Thyroid gland (tissue), 4 donors: Measurements from ENCODE around the gene GIGYF2. TPM values are rescaled to one million over a fixed set of nuclear protein-coding genes. Genes with fewer than 3 reads are reported as not detected.

ENCODE experiments used
- DNase-seq, 2 donors: peaks; one replicate each; pipeline ENCODE4 v3.0.0-alpha.2; 2019
- H3K27ac ChIP-seq, 3 donors: fragments of 200-600 bp; sonication (generic); 1 replicate in 2 of 3; 2 replicates in 1 of 3; pipeline ENCODE4 v1.5.1; 2016 to 2019; ENCODE audit warnings: mild to moderate bottlenecking in 1 of 3, moderate library complexity in 1 of 3
- H3K27me3 ChIP-seq: fragments of 200-600 bp; sonication (generic); one replicate; pipeline ENCODE4 v1.5.1; 2019
- H3K36me3 ChIP-seq, 2 donors: fragments of 200-600 bp; sonication (generic); one replicate each; pipeline ENCODE4 v1.5.1; 2016 to 2019
- H3K4me1 ChIP-seq, 2 donors: fragments of 200-600 bp; sonication (generic); one replicate each; pipeline ENCODE4 v1.5.1; 2017 to 2019
- H3K4me3 ChIP-seq, 3 donors: fragments of 200-600 bp; sonication (generic); replicated peaks in 1 of 3; 1 replicate in 2 of 3; 2 replicates in 1 of 3; pipeline ENCODE4 v1.5.1; 2016; ENCODE audit warnings: mild to moderate bottlenecking in 1 of 3
- H3K9me3 ChIP-seq: fragments of 200-600 bp; sonication (generic); one replicate; pipeline ENCODE4 v1.5.1; 2017
- POLR2A ChIP-seq, 2 donors: fragments of 450-650 bp; IDR thresholded peaks; one replicate each; pipeline ENCODE4 v1.6.1; 2017; ENCODE audit warnings: antibody characterized with exemption in 2 of 2, mild to moderate bottlenecking in 2 of 2, moderate library complexity in 1 of 2
- WGBS, 2 donors: methylation state at CpG; one replicate each; pipeline ENCODE4 v1.1.5; 2017; 5-methylcytosine and 5-hydroxymethylcytosine counted together
- intact Hi-C: fragments of 100-400 bp; cut with DNase I; formaldehyde crosslinking; loops from one replicate; pipeline ENCODE4 v1.15.1; 2023
- total RNA-seq, 4 donors: library from RNA; depleted of rRNA; stranded (reverse); fragments of >200 nt; gene quantifications; one replicate each; pipeline ENCODE4 v1.2.3, GENCODE V29; 2016
- TF ChIP-seq, protein P1 (sequence below), 6 experiments: fragments of 200-600 bp in 3 of 6; fragments of 450-650 bp in 3 of 6; sonication (generic) in 3 of 6; IDR thresholded peaks; one replicate each; pipeline ENCODE4 v1.5.1; 2016 to 2019; ENCODE audit warnings: antibody characterized with exemption in 6 of 6, mild to moderate bottlenecking in 2 of 6, inconsistent platforms in 1 of 6, moderate library complexity in 1 of 6

Gene GIGYF2
- total RNA-seq, 4 donors from 2014 or later: 88.7 to 138 (median 101) TPM

DNA sequence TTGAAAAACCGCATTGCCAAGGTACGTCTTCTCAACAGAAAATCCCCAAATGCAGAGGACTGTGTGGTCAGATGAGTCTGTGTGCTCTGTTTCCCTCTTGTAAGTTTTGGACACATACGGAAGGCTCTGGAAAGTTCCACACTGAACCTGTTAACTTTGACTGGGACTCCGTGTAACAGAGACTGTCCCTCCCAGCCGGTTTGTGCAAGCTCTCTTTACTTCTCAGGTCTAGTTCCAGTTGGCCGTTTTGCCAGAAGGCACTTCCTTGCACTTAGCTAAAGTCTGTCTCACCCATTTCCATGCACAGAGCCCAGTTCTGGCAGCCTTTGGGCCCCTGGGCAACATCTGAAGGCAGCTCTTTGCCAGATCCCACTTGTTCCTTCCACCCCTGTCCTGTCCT lies 41.7 kb upstream of the GIGYF2 start:
- Histone ChIP-seq H3K36me3 (no peaks in the 10 kb centered on the region), H3K4me3 (no peak overlapping the region), H3K27ac (peak overlapping the region in 1 of 3 donors; percentile 57), H3K27me3 (no peaks in the 10 kb centered on the region), H3K4me1 (no peaks in the 10 kb centered on the region), H3K9me3 (no peaks in the 10 kb centered on the region)
- TF ChIP-seq POLR2A (IDR thresholded peaks at IDR 0.05): no peak
- intact Hi-C loops: no loop called here
- DNase-seq: peak; percentile 51 to 77
- WGBS, 2 donors: 55 to 74% methylated on average over 6 of the region's 6 CpGs

DNA sequence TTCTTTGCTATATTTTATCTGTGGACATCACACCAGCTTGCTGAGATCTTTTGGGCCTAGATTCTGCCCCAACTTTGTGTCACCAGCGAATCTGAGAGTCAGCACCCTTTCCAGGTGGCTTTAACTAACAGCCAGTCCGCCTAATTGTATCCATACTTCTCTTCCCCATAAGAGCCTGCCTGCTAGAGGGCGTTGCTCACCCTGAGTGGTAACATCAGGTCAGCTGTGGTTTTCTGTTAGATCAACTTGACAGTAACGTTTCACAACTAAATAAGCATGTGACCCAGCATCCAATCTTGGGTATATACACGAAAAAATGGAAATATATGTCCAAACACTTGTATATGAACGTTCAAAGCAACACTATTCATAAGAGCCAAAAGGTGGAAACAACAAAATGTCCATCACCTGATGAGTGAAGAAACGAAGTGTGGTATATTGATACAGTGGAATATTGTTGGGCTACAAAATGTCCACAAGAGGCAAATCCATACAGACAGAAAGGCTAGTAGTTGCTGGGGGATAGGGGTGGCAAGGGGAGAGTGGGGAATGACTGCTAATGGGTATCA lies 38.8 kb upstream of the GIGYF2 start:
- intact Hi-C loops: no loop called here
- Histone ChIP-seq H3K27me3 (no peaks in the 10 kb centered on the region), H3K36me3 (no peaks in the 10 kb centered on the region), H3K4me1 (no peaks in the 10 kb centered on the region), H3K9me3 (no peaks in the 10 kb centered on the region), H3K4me3 (no peak overlapping the region), H3K27ac (no peak overlapping the region)
- TF ChIP-seq POLR2A (IDR thresholded peaks at IDR 0.05): no peak
- WGBS, 2 donors: 60 to 71% methylated on average over 7 of the region's 7 CpGs
- no peak for DNase-seq

DNA sequence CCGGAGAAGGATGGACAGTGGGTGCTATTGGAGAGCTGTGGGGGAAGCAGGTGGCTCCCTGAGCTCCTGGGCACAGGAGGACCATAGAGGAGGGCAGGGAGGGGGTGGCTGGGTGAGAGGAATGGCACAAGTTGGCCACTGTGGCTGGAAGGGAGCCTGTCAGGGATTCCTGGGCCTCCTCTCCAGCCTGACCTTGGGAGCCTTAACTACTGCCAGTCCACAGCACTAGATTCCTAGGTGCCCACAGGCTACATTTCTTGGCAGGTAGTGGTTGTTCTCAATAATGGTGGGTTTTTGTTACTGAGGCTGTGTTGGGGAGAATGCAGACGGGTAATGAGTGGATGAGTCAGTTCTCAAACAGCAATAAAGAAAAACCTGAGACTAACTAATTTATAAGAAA lies 37.8 kb upstream of the GIGYF2 start:
- TF ChIP-seq, protein P1, sequence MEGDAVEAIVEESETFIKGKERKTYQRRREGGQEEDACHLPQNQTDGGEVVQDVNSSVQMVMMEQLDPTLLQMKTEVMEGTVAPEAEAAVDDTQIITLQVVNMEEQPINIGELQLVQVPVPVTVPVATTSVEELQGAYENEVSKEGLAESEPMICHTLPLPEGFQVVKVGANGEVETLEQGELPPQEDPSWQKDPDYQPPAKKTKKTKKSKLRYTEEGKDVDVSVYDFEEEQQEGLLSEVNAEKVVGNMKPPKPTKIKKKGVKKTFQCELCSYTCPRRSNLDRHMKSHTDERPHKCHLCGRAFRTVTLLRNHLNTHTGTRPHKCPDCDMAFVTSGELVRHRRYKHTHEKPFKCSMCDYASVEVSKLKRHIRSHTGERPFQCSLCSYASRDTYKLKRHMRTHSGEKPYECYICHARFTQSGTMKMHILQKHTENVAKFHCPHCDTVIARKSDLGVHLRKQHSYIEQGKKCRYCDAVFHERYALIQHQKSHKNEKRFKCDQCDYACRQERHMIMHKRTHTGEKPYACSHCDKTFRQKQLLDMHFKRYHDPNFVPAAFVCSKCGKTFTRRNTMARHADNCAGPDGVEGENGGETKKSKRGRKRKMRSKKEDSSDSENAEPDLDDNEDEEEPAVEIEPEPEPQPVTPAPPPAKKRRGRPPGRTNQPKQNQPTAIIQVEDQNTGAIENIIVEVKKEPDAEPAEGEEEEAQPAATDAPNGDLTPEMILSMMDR (IDR thresholded peaks at IDR 0.05): no peak
- TF ChIP-seq POLR2A (IDR thresholded peaks at IDR 0.05): no peak
- Histone ChIP-seq H3K9me3 (no peaks in the 10 kb centered on the region), H3K36me3 (no peaks in the 10 kb centered on the region), H3K4me1 (no peaks in the 10 kb centered on the region), H3K4me3 (no peak overlapping the region), H3K27me3 (no peaks in the 10 kb centered on the region), H3K27ac (no peak overlapping the region)
- intact Hi-C loops: no loop called here
- no peak for DNase-seq
- 87 to 88% methylated on average over 2 of the region's 2 CpGs for WGBS, 2 donors

DNA sequence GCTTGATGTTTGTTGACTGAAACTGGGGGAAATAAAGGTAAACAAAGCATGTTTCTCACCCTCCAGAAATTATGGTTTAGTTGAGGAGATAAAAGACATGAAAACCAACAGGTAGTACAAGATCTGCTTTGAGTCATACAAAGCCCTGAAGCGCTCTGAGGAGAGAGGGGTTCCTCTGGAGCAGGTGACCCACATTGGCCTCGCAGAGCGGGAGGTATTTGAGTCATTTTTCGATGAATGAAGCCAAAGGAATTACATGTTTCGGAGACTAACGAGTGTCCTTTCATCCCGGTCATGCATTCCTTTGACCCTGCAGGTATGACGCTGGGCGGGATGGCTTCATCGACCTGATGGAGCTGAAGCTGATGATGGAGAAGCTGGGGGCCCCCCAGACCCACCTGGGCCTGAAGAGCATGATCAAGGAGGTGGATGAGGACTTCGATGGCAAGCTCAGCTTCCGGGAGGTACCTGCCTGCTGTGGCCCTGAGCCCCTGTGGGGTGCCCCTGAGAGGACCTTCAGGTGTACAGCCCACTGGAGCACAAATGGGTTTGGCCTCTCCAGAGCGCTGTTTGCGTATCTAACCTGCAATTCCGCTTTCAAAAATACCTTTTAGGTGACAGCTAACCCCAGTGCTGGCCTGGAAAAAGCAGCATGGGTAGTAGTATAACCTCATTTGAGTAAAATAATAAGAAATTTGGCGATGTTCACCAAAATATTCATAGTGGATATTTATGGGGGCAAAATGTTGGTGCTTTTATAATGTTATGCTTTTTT lies 34.5 kb upstream of the GIGYF2 start:
- no peaks in the 10 kb centered on the region for H3K9me3 ChIP-seq
- no peaks in the 10 kb centered on the region for H3K36me3 ChIP-seq
- no peaks in the 10 kb centered on the region for H3K27me3 ChIP-seq
- H3K4me3 ChIP-seq: no peak overlapping the region
- H3K4me1 ChIP-seq: no peaks in the 10 kb centered on the region
- intact Hi-C loops: no loop called here
- no peak for DNase-seq
- no peak for TF ChIP-seq POLR2A (IDR thresholded peaks at IDR 0.05)
- TF ChIP-seq, protein P1 (IDR thresholded peaks at IDR 0.05): no peak
- no peak overlapping the region for H3K27ac ChIP-seq
- WGBS, 2 donors: 86 to 91% methylated on average over 14 to 16 of the region's 16 CpGs

DNA sequence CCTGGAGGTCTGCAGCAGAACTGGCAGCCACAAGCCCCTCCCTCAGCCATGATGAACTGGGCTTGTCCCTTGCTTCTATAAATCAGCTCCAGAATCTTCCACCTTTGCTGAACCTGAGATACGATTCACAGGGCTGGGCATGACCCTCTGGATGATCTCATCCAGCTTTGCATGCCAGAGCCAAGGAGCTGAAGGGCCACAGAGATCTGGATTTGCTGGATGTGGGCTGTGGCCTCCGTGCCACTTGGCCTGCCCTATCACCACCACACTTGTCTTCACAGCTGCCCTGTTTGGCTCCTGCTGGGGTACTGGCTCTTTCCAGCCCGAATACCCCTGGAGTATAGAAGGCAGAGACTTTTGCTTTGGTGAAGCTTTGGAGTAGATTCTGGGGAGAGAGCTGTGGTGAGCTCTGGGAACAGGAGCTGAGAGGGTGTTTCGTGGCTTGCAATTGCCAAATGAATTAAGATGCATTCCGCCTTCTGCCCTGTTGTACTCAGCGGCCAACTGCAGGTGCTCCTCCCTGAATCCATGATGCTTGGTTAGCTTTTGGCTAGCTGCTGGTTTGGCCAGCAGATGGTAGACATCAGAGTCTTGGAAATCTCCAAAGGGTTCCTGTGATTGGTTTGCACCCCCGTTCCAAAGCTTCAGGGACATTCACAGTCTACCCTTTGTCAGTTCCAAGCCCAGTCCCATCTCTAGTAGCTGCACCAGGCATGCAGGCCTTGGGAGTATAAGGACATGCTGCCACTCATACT lies 30.9 kb upstream of the GIGYF2 start:
- intact Hi-C loops: no loop called here
- no peaks in the 10 kb centered on the region for H3K9me3 ChIP-seq
- 79 to 94% methylated on average over 5 to 7 of the region's 7 CpGs for WGBS, 2 donors
- H3K4me1 ChIP-seq: no peaks in the 10 kb centered on the region
- no peak overlapping the region for H3K4me3 ChIP-seq
- TF ChIP-seq, protein P1 (IDR thresholded peaks at IDR 0.05): no peak
- TF ChIP-seq POLR2A (IDR thresholded peaks at IDR 0.05): no peak
- no peak for DNase-seq
- no peaks in the 10 kb centered on the region for H3K27me3 ChIP-seq
- H3K27ac ChIP-seq: no peak overlapping the region
- H3K36me3 ChIP-seq: no peaks in the 10 kb centered on the region
